CD14-positive monocyte (primary cell): ENCODE data around the gene LGALSL. TPM values are rescaled to one million over a fixed set of nuclear protein-coding genes. Genes with fewer than 3 reads are reported as not detected.

Source experiments
- DNase-seq, 3 donors: peaks; one replicate each; pipeline ENCODE4 v3.0.0-alpha.2; 2011 to 2022
- H2AFZ ChIP-seq: 2 replicates; pipeline ENCODE4 v1.6.0; 2012; ENCODE audit warnings: mild to moderate bottlenecking, low read depth, low read length, inconsistent platforms; ENCODE audit not compliant: insufficient read depth, poor library complexity, severe bottlenecking
- H3K27ac ChIP-seq, 2 donors: 1 replicate in 1 of 2; 2 replicates in 1 of 2; pipeline ENCODE4 v1.5.1; 2012 to 2013; ENCODE audit warnings: low read length in 2 of 2, control low read depth in 1 of 2, inconsistent platforms in 1 of 2, low read depth in 1 of 2, mild to moderate bottlenecking in 1 of 2
- H3K27me3 ChIP-seq, 2 donors: one replicate each; pipeline versions ENCODE4 v1.6.0 to v1.6.1; 2011 to 2013; ENCODE audit warnings: low read length in 2 of 2; ENCODE audit not compliant: control insufficient read depth in 2 of 2, insufficient read depth in 2 of 2
- H3K36me3 ChIP-seq, 2 donors: replicated peaks in 1 of 2; 1 replicate in 1 of 2; 2 replicates in 1 of 2; pipeline versions ENCODE4 v1.5.1 to v1.6.1; 2012 to 2013; ENCODE audit warnings: low read length in 2 of 2, control low read depth in 1 of 2, inconsistent platforms in 1 of 2, mild to moderate bottlenecking in 1 of 2; ENCODE audit not compliant: insufficient read depth in 2 of 2, control insufficient read depth in 1 of 2
- H3K4me1 ChIP-seq, 2 donors: 1 replicate in 1 of 2; 2 replicates in 1 of 2; pipeline versions ENCODE4 v1.5.1 to v1.6.1; 2012 to 2013; ENCODE audit warnings: low read length in 2 of 2, control low read depth in 1 of 2, inconsistent platforms in 1 of 2, mild to moderate bottlenecking in 1 of 2, moderate library complexity in 1 of 2; ENCODE audit not compliant: insufficient read depth in 2 of 2, control insufficient read depth in 1 of 2
- H3K4me2 ChIP-seq: replicated peaks from 2 replicates; pipeline ENCODE3; 2012; ENCODE audit warnings: low read length, moderate library complexity, mild to moderate bottlenecking; ENCODE audit not compliant: poor library complexity, severe bottlenecking; ENCODE audit errors: extremely low read depth
- H3K4me3 ChIP-seq, 3 experiments: fragments of 200-600 bp in 1 of 3; sonication (generic) in 1 of 3; replicated peaks in 1 of 3; 1 replicate in 2 of 3; 2 replicates in 1 of 3; pipeline ENCODE4 v1.5.1; 2011 to 2013; ENCODE audit warnings: low read length in 3 of 3, mild to moderate bottlenecking in 3 of 3, control low read depth in 2 of 3, low read depth in 2 of 3, inconsistent platforms in 1 of 3, moderate library complexity in 1 of 3
- H3K79me2 ChIP-seq: 2 replicates; pipeline ENCODE4 v1.6.0; 2012; ENCODE audit warnings: mild to moderate bottlenecking, control low read depth, inconsistent platforms, low read length, moderate library complexity; ENCODE audit not compliant: insufficient read depth
- H3K9ac ChIP-seq: 2 replicates; pipeline ENCODE4 v1.6.0; 2017; ENCODE audit warnings: low read length, mild to moderate bottlenecking; ENCODE audit not compliant: insufficient read depth, poor library complexity, severe bottlenecking
- H3K9me3 ChIP-seq, 2 donors: replicated peaks in 1 of 2; 1 replicate in 1 of 2; 2 replicates in 1 of 2; pipeline versions ENCODE4 v1.5.1 to v1.6.1; 2012 to 2013; ENCODE audit warnings: low read length in 2 of 2, control low read depth in 1 of 2; ENCODE audit not compliant: control insufficient read depth in 1 of 2, insufficient read depth in 1 of 2
- H4K20me1 ChIP-seq: 2 replicates; pipeline ENCODE4 v1.6.0; 2012; ENCODE audit warnings: mild to moderate bottlenecking, low read length, control low read depth, moderate library complexity; ENCODE audit not compliant: insufficient read depth
- H3K27ac Mint-ChIP-seq, 7 donors: one replicate each; pipeline ENCODE4 v1.8.0; 2020; ENCODE audit warnings: mild to moderate bottlenecking in 7 of 7, mixed read lengths in 7 of 7, moderate library complexity in 6 of 7, inconsistent platforms in 2 of 7
- H3K27me3 Mint-ChIP-seq, 3 donors: one replicate each; pipeline ENCODE4 v1.8.0; 2021 to 2022; ENCODE audit warnings: low read depth in 3 of 3, mild to moderate bottlenecking in 3 of 3, mixed read lengths in 3 of 3, moderate library complexity in 3 of 3, inconsistent platforms in 1 of 3
- H3K36me3 Mint-ChIP-seq, 2 donors: one replicate each; pipeline ENCODE4 v1.8.0; 2020; ENCODE audit warnings: mixed read lengths in 2 of 2, inconsistent platforms in 1 of 2, mild to moderate bottlenecking in 1 of 2
- H3K4me1 Mint-ChIP-seq: one replicate; pipeline ENCODE4 v1.8.0; 2020; ENCODE audit warnings: mild to moderate bottlenecking, mixed read lengths
- H3K4me3 Mint-ChIP-seq, 2 donors: one replicate each; pipeline ENCODE4 v1.8.0; 2020; ENCODE audit warnings: mild to moderate bottlenecking in 2 of 2, mixed read lengths in 2 of 2, moderate library complexity in 1 of 2
- H3K9me3 Mint-ChIP-seq, 7 donors: one replicate each; pipeline ENCODE4 v1.8.0; 2020 to 2022; ENCODE audit warnings: mixed read lengths in 7 of 7, mild to moderate bottlenecking in 6 of 7, moderate library complexity in 6 of 7, inconsistent platforms in 2 of 7
- CTCF ChIP-seq: fragments of 200-600 bp; IDR thresholded peaks from one replicate; pipeline ENCODE4 v1.8.0; 2022; ENCODE audit warnings: antibody characterized with exemption, mild to moderate bottlenecking
- WGBS: methylation state at CpG from one replicate; pipeline ENCODE4 v1.1.5; 2013; ENCODE audit warnings: missing lambda C conversion rate; ENCODE audit not compliant: insufficient coverage; 5-methylcytosine and 5-hydroxymethylcytosine counted together
- intact Hi-C, 2 donors: fragments of 100-400 bp; cut with micrococcal nuclease; formaldehyde crosslinking; loops; one replicate each; pipeline versions ENCODE4 v1.15.0 to v1.15.1; 2023
- polyA plus RNA-seq, 3 donors: library from polyadenylated mRNA; depleted of rRNA in 1 of 3; unstranded in 2 of 3; stranded (reverse) in 1 of 3; fragments of 300-500 nt in 2 of 3; fragments of >200 nt in 1 of 3; fragmentation: Illumina TruSeq in 2 of 3; gene quantifications; 1 replicate in 2 of 3; 2 replicates in 1 of 3; pipeline ENCODE4 v1.2.3, GENCODE V29; 2012 to 2021

LGALSL gene
- polyA plus RNA-seq, 3 donors: 0.04 to 0.30 (median 0.22) TPM

- no peak overlapping the region for H3K4me3 ChIP-seq
- Mint-ChIP-seq H3K36me3 (peaks cover 3 to 5% of the 10 kb centered on the region in 2 donors), H3K27me3 (peaks cover 19 to 28% (median 24%) of the 10 kb centered on the region in 3 donors), H3K27ac (no peak overlapping the region), H3K4me3 (no peak overlapping the region), H3K9me3 (peaks cover 0 to 8% (median 0%) of the 10 kb centered on the region in 7 donors), H3K4me1 (peaks cover 15% of the 10 kb centered on the region)
- H3K79me2 ChIP-seq: no peaks in the 10 kb centered on the region
- DNase-seq: no peak
- H2AFZ ChIP-seq: no peak overlapping the region
- H4K20me1 ChIP-seq: no peaks in the 10 kb centered on the region
- H3K27ac ChIP-seq: no peak overlapping the region
- H3K9me3 ChIP-seq: no peaks in the 10 kb centered on the region
- 100% methylated on average over 1 of the region's 2 CpGs for WGBS
- no peak for TF ChIP-seq CTCF
- intact Hi-C loops: no loop called here
- peaks cover 9 to 33% of the 10 kb centered on the region in 2 donors for H3K27me3 ChIP-seq
- H3K4me1 ChIP-seq: peaks cover 7 to 9% of the 10 kb centered on the region in 2 donors
- no peak overlapping the region for H3K4me2 ChIP-seq
- H3K36me3 ChIP-seq: no peaks in the 10 kb centered on the region
- no peak overlapping the region for H3K9ac ChIP-seq
These were observed 2.9 kb upstream of the LGALSL start for GRCh38 chr2:64451051-64451450.

DNA sequence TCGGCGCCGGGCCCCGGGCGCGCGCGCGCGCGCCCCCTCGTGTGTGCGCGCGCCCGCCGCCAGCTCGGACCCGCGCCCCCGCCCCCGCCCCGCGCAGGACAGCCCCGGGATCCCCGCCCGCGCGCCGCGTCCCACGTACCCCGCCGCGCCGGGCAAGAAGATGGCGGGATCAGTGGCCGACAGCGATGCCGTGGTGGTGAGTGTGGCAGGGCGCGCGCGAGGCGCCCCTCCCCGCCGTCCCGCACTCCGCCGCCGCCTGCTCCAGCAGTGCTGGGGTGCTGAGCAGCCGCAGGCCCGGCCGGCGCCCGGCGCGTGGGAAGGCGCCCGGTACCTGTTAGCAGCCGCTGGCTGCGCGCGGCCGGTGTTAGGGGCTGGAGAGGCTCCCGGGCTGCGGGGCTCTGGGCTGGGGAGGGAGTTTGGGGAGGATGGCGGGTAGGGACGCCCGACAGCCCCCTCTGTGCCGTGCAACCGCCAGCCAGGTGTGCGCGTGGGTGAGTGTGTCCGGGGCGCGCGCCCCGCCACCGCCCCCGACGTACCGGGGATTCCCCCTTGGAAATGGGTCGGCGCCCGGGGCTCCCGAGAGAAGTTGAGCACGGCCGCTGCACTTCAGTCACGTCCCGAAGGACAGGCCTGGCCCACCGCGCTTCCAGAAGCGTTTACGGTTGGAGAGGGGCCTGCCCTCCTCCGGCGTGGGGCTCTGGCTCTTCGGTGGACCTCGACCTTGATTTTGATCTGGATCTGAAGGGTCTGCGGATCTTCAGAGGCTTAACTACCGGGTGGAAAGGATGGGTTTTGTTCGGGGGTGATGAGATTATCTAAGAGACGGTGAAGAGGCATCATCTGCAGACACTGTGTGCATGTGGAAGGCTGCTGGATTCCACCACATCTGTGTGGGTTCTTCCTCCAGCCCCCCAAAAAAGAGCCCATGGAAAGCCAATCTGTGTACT, 697 bp downstream of the LGALSL start:
- peaks cover 15% of the 10 kb centered on the region for H3K4me1 Mint-ChIP-seq
- TF ChIP-seq CTCF: no peak
- Histone ChIP-seq H4K20me1 (no peaks in the 10 kb centered on the region), H3K9me3 (no peaks in the 10 kb centered on the region), H3K9ac (peak overlapping the region; percentile 48), H3K4me3 (peak overlapping the region; percentile 19 to 70 (median 50)), H3K4me1 (peaks cover 7 to 9% of the 10 kb centered on the region in 2 donors), H3K27ac (no peak overlapping the region), H3K36me3 (no peaks in the 10 kb centered on the region), H2AFZ (peak overlapping the region; percentile 70), H3K79me2 (no peaks in the 10 kb centered on the region), H3K27me3 (peaks cover 9 to 37% of the 10 kb centered on the region in 2 donors), H3K4me2 (peak overlapping the region; percentile 80)
- peak in 1 of 3 donors; percentile 15 for DNase-seq
- peaks cover 22 to 30% (median 27%) of the 10 kb centered on the region in 3 donors for H3K27me3 Mint-ChIP-seq
- H3K36me3 Mint-ChIP-seq: peaks cover 3 to 5% of the 10 kb centered on the region in 2 donors
- no peak overlapping the region for H3K27ac Mint-ChIP-seq
- peaks cover 0 to 8% (median 0%) of the 10 kb centered on the region in 7 donors for H3K9me3 Mint-ChIP-seq
- 11% methylated on average over 80 of the region's 103 CpGs for WGBS
- intact Hi-C loops: no loop called here
- peak overlapping the region; percentile 74 to 82 for H3K4me3 Mint-ChIP-seq
